CD4-positive, alpha-beta T cell treated with Interleukin-1 beta for 1 hour (primary cell): ENCODE results near the gene F2.

Source experiments
- DNase-seq, 2 donors: peaks; one replicate each; pipeline ENCODE4 v3.0.0-alpha.2; 2020 to 2022

The F2 gene

GRCh38 chr11:46718155-46719019 lies 626 bp upstream of the F2 start:
- no peak for DNase-seq

- no peak for DNase-seq
These were observed 668 bp downstream of the F2 start for GRCh38 chr11:46719543-46720218.

GRCh38 chr11:46721286-46721685 lies 2.3 kb downstream of the F2 start:
- no peak for DNase-seq

- no peak for DNase-seq
These were observed 3.7 kb downstream of the F2 start for GRCh38 chr11:46722566-46723358.

- DNase-seq: no peak
These were observed 4.3 kb downstream of the F2 start for GRCh38 chr11:46723359-46723680.

GRCh38 chr11:46724088-46724487 lies 5.1 kb downstream of the F2 start:
- DNase-seq: no peak

GRCh38 chr11:46725338-46726205 lies 6.6 kb downstream of the F2 start:
- DNase-seq: no peak

GRCh38 chr11:46726206-46726862 lies 7.3 kb downstream of the F2 start:
- DNase-seq: no peak

GRCh38 chr11:46727952-46728658 lies 9.1 kb downstream of the F2 start:
- no peak for DNase-seq

GRCh38 chr11:46728659-46729040 lies 9.6 kb downstream of the F2 start:
- no peak for DNase-seq

GRCh38 chr11:46729110-46730027 lies 10.4 kb downstream of the F2 start:
- DNase-seq: no peak

- DNase-seq: no peak
These were observed 12.5 kb downstream of the F2 start for GRCh38 chr11:46731545-46731944.

- DNase-seq: no peak
These were observed 14.2 kb downstream of the F2 start for GRCh38 chr11:46733234-46733633.

GRCh38 chr11:46736146-46736545 lies 17.1 kb downstream of the F2 start:
- no peak for DNase-seq

- DNase-seq: no peak
These were observed 17.6 kb downstream of the F2 start for GRCh38 chr11:46736615-46737014.

GRCh38 chr11:46737699-46738098 lies 18.7 kb downstream of the F2 start:
- no peak for DNase-seq

- no peak for DNase-seq
These were observed 19.9 kb downstream of the F2 start for GRCh38 chr11:46738887-46739286.

GRCh38 chr11:46741600-46742484 lies 22.8 kb downstream of the F2 start:
- DNase-seq: no peak

GRCh38 chr11:46743043-46743442 lies 24.0 kb downstream of the F2 start:
- no peak for DNase-seq
